CD4-positive, alpha-beta T cell treated with Interleukin-17A for 1 hour (primary cell): ENCODE measurements around the gene ADAM15.

Experiments used
- DNase-seq: peaks from one replicate; pipeline ENCODE4 v3.0.0-alpha.2; 2020

The ADAM15 gene

DNA sequence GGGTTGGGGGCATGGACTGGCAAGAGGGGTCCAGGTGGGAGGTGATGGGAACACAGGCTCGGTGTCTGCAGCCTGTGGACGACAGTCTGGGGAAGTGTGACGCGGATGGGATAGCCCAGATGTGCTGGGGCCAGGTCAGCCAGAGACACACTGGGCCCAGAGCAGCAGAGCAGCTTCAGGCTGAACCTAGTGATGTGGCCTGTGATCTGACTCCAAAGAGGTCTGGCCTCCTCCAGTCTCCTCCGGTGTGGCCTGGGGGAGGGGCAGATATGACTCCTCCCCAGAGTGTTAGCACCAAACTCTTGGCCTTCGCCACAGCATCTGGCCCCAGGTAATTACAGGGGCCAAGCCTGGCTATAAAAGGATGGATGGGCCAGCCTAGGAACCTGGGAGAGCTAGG, 41.0 kb downstream of the ADAM15 start:
- no peak for DNase-seq

DNA sequence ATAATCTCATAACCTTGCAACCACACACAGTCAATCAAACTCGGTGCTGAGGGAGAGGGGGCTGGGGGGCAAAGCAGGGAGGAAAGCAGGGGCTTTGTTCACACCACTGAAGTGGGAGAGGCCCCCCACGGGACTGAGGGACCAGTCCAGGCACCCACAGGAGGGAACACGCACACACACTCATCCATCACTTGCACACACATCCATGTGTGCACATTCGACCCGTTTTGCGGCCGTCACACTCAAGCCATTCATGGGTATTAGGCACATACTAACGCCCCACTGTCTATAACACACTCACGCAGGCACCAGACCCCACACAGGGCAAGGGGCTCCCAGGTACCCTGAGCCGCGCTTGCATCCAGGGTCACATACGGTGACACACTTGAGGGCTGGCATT, 41.5 kb downstream of the ADAM15 start:
- DNase-seq = no peak

DNA sequence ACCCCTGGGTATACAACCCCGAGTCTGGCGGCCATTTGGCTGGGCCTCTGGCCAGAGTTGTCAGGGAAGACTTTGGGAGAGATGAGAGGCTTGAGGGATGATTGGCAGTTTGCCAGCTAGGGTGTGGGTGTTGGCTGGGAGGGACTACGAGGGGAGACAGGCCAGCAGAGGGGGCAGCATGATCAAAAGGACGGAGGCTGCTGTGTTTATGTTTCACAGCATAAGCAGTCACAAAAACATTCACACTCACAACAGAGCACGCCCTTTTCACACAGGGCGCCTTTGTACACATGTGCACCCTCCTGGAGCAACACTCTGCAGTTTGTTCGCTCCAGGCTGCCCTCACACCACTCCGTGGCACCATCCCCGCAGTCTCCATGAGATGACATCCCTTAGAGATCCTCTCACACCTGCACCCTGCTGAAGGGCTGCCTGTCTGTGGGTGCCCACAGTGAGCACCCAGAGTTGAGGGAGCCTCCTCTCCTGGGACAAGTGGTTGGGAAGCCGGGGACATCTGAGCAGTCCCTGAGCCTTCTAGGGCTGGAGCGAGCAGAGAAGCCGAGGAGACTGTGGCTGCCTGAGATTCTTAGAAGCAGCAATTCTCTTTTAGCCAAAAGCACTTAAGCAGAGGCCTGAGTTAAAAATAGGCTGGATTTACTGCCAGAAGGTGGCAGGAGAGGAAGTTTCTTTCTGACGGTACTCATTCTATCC, 43.0 kb downstream of the ADAM15 start:
- peak; percentile 35 for DNase-seq

DNA sequence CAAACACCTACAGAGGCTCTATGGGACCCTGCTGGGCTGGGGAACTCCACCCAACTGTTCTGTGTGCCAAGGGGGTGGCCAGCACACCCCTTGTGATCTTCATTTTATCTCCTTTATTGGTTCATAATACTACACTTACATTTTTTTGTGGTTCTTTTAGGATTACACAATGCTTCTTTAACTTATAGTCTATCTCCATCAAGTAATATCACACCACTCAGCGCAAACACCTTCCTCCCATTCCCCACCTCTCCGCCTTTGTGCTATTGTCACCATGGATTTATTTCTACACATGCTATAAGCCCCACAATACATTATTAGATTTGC, 43.5 kb downstream of the ADAM15 start:
- no peak for DNase-seq

DNA sequence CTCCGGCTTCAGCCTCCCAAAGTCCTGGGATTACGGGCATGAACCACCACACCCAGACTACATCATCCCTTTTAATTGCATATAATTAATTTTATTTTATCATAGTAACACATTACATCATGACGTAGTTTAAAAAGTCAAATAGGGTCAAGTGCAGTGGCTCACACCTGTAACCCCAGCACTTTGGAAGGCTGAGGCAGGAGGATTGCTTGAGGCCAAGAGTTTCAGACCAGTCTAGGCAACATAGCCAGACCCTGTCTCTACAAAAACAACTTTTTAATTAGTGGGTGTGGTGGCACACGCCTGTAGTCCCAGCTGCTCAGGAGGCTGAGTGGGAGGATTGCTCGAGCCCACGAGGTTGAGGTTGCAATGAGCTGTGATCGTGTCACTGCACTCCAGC, 48.2 kb downstream of the ADAM15 start:
- DNase-seq = no peak

DNA sequence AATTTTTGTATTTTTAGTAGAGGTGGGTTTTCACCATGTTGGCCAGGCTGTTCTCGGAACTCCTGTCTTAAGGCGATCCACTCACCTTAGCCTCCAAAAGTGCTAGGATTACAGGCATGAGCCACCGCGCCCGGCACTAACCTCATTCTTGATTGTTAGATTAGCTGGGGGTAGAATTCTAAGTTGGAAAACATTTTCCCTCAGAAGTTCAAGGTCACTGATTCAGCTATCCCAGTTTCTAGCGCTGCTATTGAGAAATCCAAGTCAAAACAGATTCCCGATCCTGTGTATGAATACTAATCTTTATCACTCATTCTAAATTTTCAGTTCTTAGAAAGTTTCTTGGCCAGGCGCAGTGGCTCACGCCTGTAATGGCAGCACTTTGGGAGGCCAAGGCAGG, 52.2 kb downstream of the ADAM15 start:
- DNase-seq = no peak

DNA sequence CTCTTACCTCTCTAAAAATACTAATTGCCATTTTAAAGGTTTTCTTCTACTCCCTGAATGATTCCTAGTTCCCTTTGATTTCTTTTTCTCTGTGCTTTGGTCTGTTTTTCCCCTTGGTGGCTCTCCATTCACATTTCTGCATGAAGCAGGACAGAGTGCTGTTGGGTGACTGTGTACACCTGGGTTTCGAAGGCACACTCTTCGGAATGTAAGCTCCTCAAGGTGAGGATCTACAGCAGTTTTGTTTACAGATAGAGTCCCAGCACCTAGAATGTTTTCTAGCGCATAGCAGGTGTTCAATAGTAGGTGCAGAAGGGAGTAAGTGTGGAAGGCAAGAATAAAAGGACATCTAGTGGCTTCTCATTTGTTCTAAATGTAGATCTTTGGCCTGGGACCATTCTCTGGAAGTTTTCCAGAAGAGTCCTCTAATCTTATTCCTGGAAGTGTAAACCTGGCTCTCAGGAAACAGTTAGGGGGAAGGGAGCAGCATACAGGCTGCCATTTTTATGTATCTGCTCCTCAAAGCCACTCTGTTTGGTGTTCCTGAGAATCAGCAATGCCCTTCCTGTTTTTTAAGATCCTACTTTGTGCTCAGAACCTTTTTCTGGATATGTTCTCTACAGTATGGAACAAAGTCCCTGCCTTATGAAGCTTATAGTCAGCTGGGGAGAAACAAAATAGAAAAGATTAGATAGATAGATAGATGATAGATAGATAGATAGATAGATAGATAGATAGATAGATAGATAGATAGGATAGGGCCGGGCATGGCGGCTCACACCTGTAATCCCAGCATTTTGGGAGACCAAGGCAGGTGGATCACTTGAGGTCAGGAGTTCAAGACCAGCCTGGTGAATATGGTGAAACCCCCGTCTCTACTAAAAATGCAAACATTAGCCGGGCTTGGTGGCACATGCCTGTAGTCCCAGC, 53.8 kb downstream of the ADAM15 start:
- no peak for DNase-seq

DNA sequence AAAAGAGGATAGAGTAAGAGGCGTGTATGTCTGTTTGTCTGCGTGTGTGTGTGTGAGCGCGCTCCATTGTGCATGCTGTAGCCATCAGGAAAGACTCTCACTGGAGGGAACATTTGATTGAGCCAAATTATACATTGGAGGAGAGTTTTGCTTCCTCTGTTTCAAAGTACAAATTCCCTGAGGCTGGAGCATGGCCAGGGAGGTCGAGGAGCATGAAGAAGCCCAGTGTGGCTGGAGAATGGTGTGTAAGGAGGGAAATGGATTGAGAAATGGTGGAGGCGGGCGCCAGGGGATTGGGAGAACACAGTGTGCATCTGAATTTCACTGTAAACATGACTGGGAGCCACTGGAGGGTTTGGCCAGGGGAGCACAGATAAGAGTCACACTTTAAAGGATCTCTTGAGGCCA, 54.5 kb downstream of the ADAM15 start:
- no peak for DNase-seq

DNA sequence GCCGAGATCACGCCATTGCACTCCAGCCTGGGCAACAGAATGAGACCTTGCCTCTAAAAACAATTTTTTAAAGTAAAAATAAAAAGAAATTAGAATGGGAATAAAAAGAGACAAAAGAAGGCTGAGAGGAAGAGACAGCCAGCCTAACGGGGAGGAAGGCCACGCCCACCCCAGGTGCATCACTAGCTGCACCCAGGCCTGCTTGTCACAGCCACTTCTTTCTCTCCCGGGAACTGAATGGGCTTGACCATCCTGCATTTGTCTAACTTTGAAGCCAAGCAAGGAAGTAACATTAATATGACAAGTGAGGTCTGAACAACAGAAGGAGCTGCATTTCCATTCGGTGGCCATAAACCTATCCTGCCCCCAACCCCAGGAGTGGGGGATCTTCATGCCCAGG, 55.7 kb downstream of the ADAM15 start:
- no peak for DNase-seq

DNA sequence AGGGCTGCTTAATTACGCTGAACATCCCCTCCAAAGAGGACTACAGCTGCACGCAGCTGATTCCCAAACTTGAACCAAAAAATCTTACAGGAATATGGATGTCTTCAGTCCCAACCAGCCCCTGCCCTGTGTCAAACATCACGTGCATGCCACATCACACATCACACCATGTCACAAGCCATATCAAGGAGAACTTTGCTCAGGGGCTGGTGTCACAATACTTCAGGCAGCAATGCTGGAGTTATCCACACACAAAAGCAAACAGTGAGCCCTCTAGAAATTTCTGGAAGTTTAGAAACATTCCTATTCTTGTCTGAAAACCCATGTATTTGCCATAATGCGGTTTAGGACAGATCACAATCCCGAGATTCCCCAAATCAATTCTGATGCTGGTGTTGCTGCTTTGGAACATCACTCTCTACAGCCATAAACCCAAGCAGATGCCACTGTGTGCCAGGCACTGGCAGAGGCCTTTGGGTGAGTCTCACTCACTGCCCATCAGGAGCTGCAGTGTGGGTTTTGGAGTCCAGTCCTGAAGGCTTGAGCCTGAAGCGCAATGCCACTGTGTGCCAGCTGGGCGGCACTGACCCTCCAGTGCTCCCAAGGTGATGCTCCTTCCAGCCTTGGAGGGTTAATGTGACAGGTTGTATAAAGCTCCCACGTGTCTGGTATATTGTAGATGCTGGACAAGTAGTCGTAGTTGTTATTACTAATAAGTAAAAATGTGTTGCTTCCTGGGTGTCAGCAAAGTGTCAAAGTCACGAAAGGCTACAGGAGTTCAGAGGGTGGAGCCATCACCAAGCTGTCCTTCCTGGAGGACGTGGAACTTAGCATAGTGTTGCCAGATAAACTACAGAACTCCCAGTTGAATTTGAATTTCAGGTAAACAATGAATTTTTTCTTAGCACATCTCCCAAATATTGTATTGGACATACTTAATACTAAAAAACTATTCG, 56.5 kb downstream of the ADAM15 start:
- no peak for DNase-seq

DNA sequence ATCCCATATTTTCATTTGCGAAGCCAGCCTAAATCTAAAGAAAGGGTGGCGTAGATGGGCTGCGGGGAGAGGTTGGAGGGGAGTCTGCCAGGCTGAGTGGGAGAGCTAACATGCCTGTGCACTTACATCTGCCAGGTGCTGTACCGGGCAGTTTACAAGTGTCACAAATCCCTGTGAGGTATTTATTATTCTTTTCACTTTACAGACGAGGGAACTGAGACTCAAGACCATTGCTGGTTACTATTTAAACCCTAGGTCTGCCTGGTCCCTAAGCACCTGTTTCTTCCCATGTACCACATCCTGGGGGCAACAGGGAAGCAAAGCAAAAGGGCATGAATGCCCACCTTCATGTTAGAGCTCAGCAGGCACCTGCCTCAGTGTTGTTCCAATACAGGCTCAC, 57.2 kb downstream of the ADAM15 start:
- no peak for DNase-seq

DNA sequence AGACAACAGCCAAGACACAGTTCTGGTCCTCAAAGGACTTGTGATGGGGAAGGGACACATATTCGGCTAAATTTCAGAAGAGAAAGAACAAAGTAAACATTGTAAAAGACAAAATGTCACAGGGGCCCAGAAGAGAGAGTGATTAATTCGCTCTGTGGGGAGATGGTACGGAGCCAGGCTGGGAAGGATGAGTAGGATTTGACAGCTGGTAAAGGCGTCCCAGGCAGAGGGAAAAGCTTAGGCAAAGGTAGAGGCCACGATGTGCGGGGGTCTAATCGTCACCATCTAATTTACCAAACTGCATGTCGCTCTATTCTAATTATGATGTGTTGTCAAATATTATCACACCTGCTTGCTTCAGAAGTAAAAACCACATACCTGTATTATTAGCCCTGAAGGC, 59.3 kb downstream of the ADAM15 start:
- no peak for DNase-seq

DNA sequence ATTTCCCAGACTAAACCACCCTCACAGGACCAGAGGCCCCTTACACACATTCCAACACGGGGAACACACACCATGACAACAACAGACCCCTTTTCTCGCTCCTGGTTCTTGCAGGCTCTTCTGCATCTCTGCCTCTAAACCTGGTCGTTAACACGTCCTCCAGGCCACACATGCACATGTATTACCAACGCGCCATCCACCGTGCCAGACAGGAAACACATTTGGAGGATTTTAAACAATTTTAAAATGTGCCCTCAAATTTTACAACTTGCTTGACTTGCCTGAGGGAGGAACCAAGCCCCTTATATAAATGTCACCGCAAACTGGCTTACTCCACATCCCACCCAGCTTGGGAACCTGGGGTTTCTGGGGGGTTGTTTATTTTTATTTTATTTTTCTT, 59.7 kb downstream of the ADAM15 start:
- no peak for DNase-seq
